Hepatocyte (in vitro differentiated cells): ENCODE measurements around the gene NCMAP. TPM values are rescaled to one million over a fixed set of nuclear protein-coding genes. Genes with fewer than 3 reads are reported as not detected.

Experiments used
- DNase-seq: peaks from one replicate; pipeline ENCODE4 v3.0.0-alpha.2; 2016; ENCODE audit warnings: low spot score
- H2AFZ ChIP-seq: fragments of 200-600 bp; sonication (generic); 2 replicates; pipeline ENCODE4 v1.6.0; 2016; ENCODE audit warnings: antibody characterized with exemption, mild to moderate bottlenecking
- H3K27ac ChIP-seq: fragments of 200-600 bp; sonication (generic); 2 replicates; pipeline ENCODE4 v1.5.1; 2016; ENCODE audit warnings: mild to moderate bottlenecking
- H3K27me3 ChIP-seq: fragments of 200-600 bp; sonication (generic); 2 replicates; pipeline ENCODE4 v1.6.1; 2016
- H3K36me3 ChIP-seq: fragments of 200-600 bp; sonication (generic); replicated peaks from 2 replicates; pipeline ENCODE4 v1.5.1; 2016; ENCODE audit warnings: low read depth; ENCODE audit not compliant: insufficient read depth
- H3K4me1 ChIP-seq: fragments of 200-600 bp; sonication (generic); 2 replicates; pipeline ENCODE4 v1.5.1; 2016; ENCODE audit warnings: mild to moderate bottlenecking, moderate library complexity; ENCODE audit not compliant: insufficient read depth
- H3K4me2 ChIP-seq: fragments of 200-600 bp; sonication (generic); 2 replicates; pipeline ENCODE4 v1.6.0; 2016
- H3K4me3 ChIP-seq: fragments of 200-600 bp; sonication (generic); 2 replicates; pipeline ENCODE4 v1.5.1; 2016; ENCODE audit warnings: mild to moderate bottlenecking
- H3K79me2 ChIP-seq: fragments of 200-600 bp; sonication (generic); 2 replicates; pipeline ENCODE4 v1.6.0; 2017; ENCODE audit warnings: mild to moderate bottlenecking
- H3K9me2 ChIP-seq: fragments of 200-600 bp; sonication (generic); replicated peaks from 2 replicates; pipeline ENCODE4 v1.6.0; 2017; ENCODE audit warnings: mild to moderate bottlenecking; ENCODE audit not compliant: insufficient read depth
- H3K9me3 ChIP-seq: fragments of 200-600 bp; sonication (generic); 2 replicates; pipeline ENCODE4 v1.5.1; 2016; ENCODE audit warnings: low read depth, mild to moderate bottlenecking
- H4K20me1 ChIP-seq: fragments of 200-600 bp; sonication (generic); 2 replicates; pipeline ENCODE4 v1.6.0; 2016; ENCODE audit warnings: mild to moderate bottlenecking; ENCODE audit not compliant: insufficient read depth, poor library complexity, severe bottlenecking
- CTCF ChIP-seq: fragments of 200-600 bp; sonication (generic); IDR thresholded peaks from 2 replicates; pipeline ENCODE4 v1.5.1; 2016; ENCODE audit warnings: antibody characterized with exemption, mild to moderate bottlenecking; ENCODE audit not compliant: poor library complexity
- EZH2 ChIP-seq: fragments of 200-600 bp; sonication (generic); IDR thresholded peaks from 2 replicates; pipeline ENCODE4 v1.6.1; 2016; ENCODE audit warnings: antibody characterized with exemption, mild to moderate bottlenecking, borderline replicate concordance
- EZH2phosphoT487 ChIP-seq: fragments of 200-600 bp; sonication (generic); IDR thresholded peaks from one replicate; pipeline ENCODE4 v1.6.1; 2018; ENCODE audit warnings: antibody characterized with exemption, mild to moderate bottlenecking, low read depth, moderate library complexity; ENCODE audit not compliant: unreplicated experiment, severe bottlenecking
- WGBS: methylation state at CpG from one replicate; pipeline ENCODE4 v1.1.6; 2016; ENCODE audit warnings: low lambda C conversion rate; ENCODE audit errors: missing lambda C conversion rate; 5-methylcytosine and 5-hydroxymethylcytosine counted together
- polyA plus RNA-seq: library from polyadenylated mRNA; unstranded; fragments of >200 nt; fragmentation: Nextera tagmentation; extraction: Ambion mirVana; gene quantifications from 2 replicates; pipeline ENCODE4 v1.2.1, GENCODE V29; 2016
- total RNA-seq: library from RNA; depleted of rRNA; stranded (reverse); fragments of >200 nt; gene quantifications from 2 replicates; pipeline ENCODE4 v1.2.3, GENCODE V29; 2014

The NCMAP gene
- total and polyA plus RNA-seq, 2 experiments from 2014 or later, result 3.5 to 6.3 TPM

- Histone ChIP-seq H3K9me3 (no peaks in the 10 kb centered on the region), H3K9me2 (no peaks in the 10 kb centered on the region), H3K27me3 (no peaks in the 10 kb centered on the region), H3K27ac (no peak overlapping the region), H3K4me2 (no peak overlapping the region), H4K20me1 (no peaks in the 10 kb centered on the region), H3K79me2 (no peaks in the 10 kb centered on the region), H3K4me3 (no peak overlapping the region), H3K4me1 (peaks cover 14% of the 10 kb centered on the region), H3K36me3 (no peaks in the 10 kb centered on the region), H2AFZ (no peak overlapping the region)
- DNase-seq, result no peak
- 98% methylated on average over 9 of the region's 9 CpGs for WGBS
- no peak for TF ChIP-seq EZH2
- no peak for TF ChIP-seq EZH2phosphoT487
- no peak for TF ChIP-seq CTCF
These were observed 16.4 kb downstream of the NCMAP start for GRCh38 chr1:24572301-24572700.

GRCh38 chr1:24575905-24576587 is 20.2 kb downstream of the NCMAP start:
- no peak for TF ChIP-seq CTCF
- no peak for TF ChIP-seq EZH2
- no peak for TF ChIP-seq EZH2phosphoT487
- H3K9me2 ChIP-seq, result no peaks in the 10 kb centered on the region
- WGBS, result 70% methylated on average over 14 of the region's 14 CpGs
- H3K27me3 ChIP-seq, result no peaks in the 10 kb centered on the region
- no peaks in the 10 kb centered on the region for H3K4me1 ChIP-seq
- no peak overlapping the region for H3K27ac ChIP-seq
- H3K79me2 ChIP-seq, result no peaks in the 10 kb centered on the region
- H3K4me2 ChIP-seq, result no peak overlapping the region
- DNase-seq, result no peak
- no peak overlapping the region for H3K4me3 ChIP-seq
- H4K20me1 ChIP-seq, result no peaks in the 10 kb centered on the region
- H2AFZ ChIP-seq, result no peak overlapping the region
- H3K36me3 ChIP-seq, result no peaks in the 10 kb centered on the region
- no peaks in the 10 kb centered on the region for H3K9me3 ChIP-seq

GRCh38 chr1:24578846-24579245 is 23.0 kb downstream of the NCMAP start:
- H3K9me3 ChIP-seq, result no peaks in the 10 kb centered on the region
- DNase-seq, result no peak
- H3K9me2 ChIP-seq, result no peaks in the 10 kb centered on the region
- no peak overlapping the region for H3K4me2 ChIP-seq
- 98% methylated on average over 7 of the region's 7 CpGs for WGBS
- H3K4me1 ChIP-seq, result no peaks in the 10 kb centered on the region
- TF ChIP-seq EZH2, result no peak
- no peak for TF ChIP-seq EZH2phosphoT487
- no peak for TF ChIP-seq CTCF
- no peak overlapping the region for H3K4me3 ChIP-seq
- no peaks in the 10 kb centered on the region for H4K20me1 ChIP-seq
- no peaks in the 10 kb centered on the region for H3K27me3 ChIP-seq
- H2AFZ ChIP-seq, result no peak overlapping the region
- H3K36me3 ChIP-seq, result no peaks in the 10 kb centered on the region
- H3K27ac ChIP-seq, result no peak overlapping the region
- no peaks in the 10 kb centered on the region for H3K79me2 ChIP-seq
